ENCODE data around the gene NLRP7. TPM values are rescaled to one million over a fixed set of nuclear protein-coding genes. Genes with fewer than 3 reads are reported as not detected.
A peak's percentile ranks its signal among the peaks of the same experiment; 100 is the strongest.
"Not testable (repeated sequence)": the region's sequence is repeated elsewhere in the genome, so short reads cannot be mapped to it uniquely, and the experiment has no call there.

NLRP7 gene
- total and polyA plus RNA-seq, 5 donors from 2014 or later, result not detected

DNA sequence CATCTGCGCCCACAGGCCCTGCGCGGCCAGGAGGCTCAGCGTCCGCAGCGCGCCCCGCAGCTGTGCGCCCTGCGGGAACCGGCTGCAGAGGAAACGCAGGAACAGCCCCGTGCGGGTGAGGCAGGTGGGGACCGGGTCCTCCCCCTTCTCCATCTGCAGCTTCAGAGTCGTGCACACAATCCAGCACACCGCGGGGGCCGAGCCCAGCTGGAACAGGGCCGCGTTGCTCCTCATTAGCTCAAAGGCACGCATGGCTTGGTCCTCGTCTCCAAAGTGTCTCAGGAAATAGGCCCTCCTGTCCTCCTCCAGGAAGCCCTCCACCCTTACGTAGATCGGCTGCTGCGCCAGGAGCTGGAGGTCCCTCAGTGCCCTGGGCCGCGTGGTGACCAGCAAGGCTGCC is 7.8 kb downstream of the NLRP7 start:
- H3K4me1 Mint-ChIP-seq; ATAC-seq (ENCODE audit: low read depth in 2 of 2); H3K9me3 ChIP-seq (ENCODE audit: control insufficient read depth in 2 of 2, low read length in 2 of 2); H3K4me1 ChIP-seq (ENCODE audit: control insufficient read depth, insufficient read depth, low read length, poor library complexity, severe bottlenecking); H3K36me3 Mint-ChIP-seq; H3K27ac Mint-ChIP-seq; H3K9me3 Mint-ChIP-seq; H3K27me3 ChIP-seq (ENCODE audit: control insufficient read depth, insufficient read depth, low read length); H3K36me3 ChIP-seq (ENCODE audit: control insufficient read depth, insufficient read depth, low read length); H3K4me3 ChIP-seq (ENCODE audit: low read depth, low read length); DNase-seq; H3K27me3 Mint-ChIP-seq; H3K27ac ChIP-seq (ENCODE audit: insufficient read depth, low read length, poor library complexity, severe bottlenecking); H3K4me3 Mint-ChIP-seq: not testable (repeated sequence)

GRCh38 chr19:54938906-54939305 is 8.4 kb downstream of the NLRP7 start:
- DNase-seq (no peak), ATAC-seq (ENCODE audit: low read depth in 2 of 2) (no peak)
- Histone ChIP-seq H3K36me3 (ENCODE audit: control insufficient read depth, insufficient read depth, low read length) (no peaks in the 10 kb centered on the region), H3K27me3 (ENCODE audit: control insufficient read depth, insufficient read depth, low read length) (no peaks in the 10 kb centered on the region), H3K4me3 (ENCODE audit: low read depth, low read length) (no peak overlapping the region), H3K4me1 (ENCODE audit: control insufficient read depth, insufficient read depth, low read length, poor library complexity, severe bottlenecking) (no peaks in the 10 kb centered on the region), H3K9me3 (ENCODE audit: control insufficient read depth in 2 of 2, low read length in 2 of 2) (no peaks in the 10 kb centered on the region), H3K27ac (ENCODE audit: insufficient read depth, low read length, poor library complexity, severe bottlenecking) (no peak overlapping the region)
- peaks cover 0 to 2% (median 0%) of the 10 kb centered on the region in 7 donors for H3K9me3 Mint-ChIP-seq
- no peaks in the 10 kb centered on the region for H3K27me3 Mint-ChIP-seq
- peaks cover 0 to 4% (median 2%) of the 10 kb centered on the region in 4 donors for H3K4me1 Mint-ChIP-seq
- no peak overlapping the region for H3K4me3 Mint-ChIP-seq
- no peak overlapping the region for H3K27ac Mint-ChIP-seq
- H3K36me3 Mint-ChIP-seq, result no peaks in the 10 kb centered on the region

GRCh38 chr19:54937926-54938325 is 9.4 kb downstream of the NLRP7 start:
- Histone ChIP-seq H3K4me1 (ENCODE audit: control insufficient read depth, insufficient read depth, low read length, poor library complexity, severe bottlenecking) (no peaks in the 10 kb centered on the region), H3K27ac (ENCODE audit: insufficient read depth, low read length, poor library complexity, severe bottlenecking) (no peak overlapping the region), H3K36me3 (ENCODE audit: control insufficient read depth, insufficient read depth, low read length) (no peaks in the 10 kb centered on the region), H3K27me3 (ENCODE audit: control insufficient read depth, insufficient read depth, low read length) (no peaks in the 10 kb centered on the region), H3K9me3 (ENCODE audit: control insufficient read depth in 2 of 2, low read length in 2 of 2) (no peaks in the 10 kb centered on the region), H3K4me3 (ENCODE audit: low read depth, low read length) (no peak overlapping the region)
- Mint-ChIP-seq H3K27me3 (no peaks in the 10 kb centered on the region), H3K27ac (no peak overlapping the region), H3K9me3 (peaks cover 0 to 2% (median 0%) of the 10 kb centered on the region in 7 donors), H3K4me3 (no peak overlapping the region), H3K4me1 (peaks cover 0 to 4% (median 2%) of the 10 kb centered on the region in 4 donors), H3K36me3 (no peaks in the 10 kb centered on the region)
- peak in 1 of 3 donors; percentile 5 for DNase-seq
- no peak for ATAC-seq (ENCODE audit: low read depth in 2 of 2)

GRCh38 chr19:54928299-54928698 is 19.0 kb downstream of the NLRP7 start:
- no peak overlapping the region for H3K4me3 Mint-ChIP-seq
- Histone ChIP-seq H3K4me1 (ENCODE audit: control insufficient read depth, insufficient read depth, low read length, poor library complexity, severe bottlenecking) (no peaks in the 10 kb centered on the region), H3K9me3 (ENCODE audit: control insufficient read depth in 2 of 2, low read length in 2 of 2) (peaks cover 8 to 16% of the 10 kb centered on the region in 2 experiments), H3K4me3 (ENCODE audit: low read depth, low read length) (no peak overlapping the region), H3K27me3 (ENCODE audit: control insufficient read depth, insufficient read depth, low read length) (no peaks in the 10 kb centered on the region), H3K27ac (ENCODE audit: insufficient read depth, low read length, poor library complexity, severe bottlenecking) (no peak overlapping the region), H3K36me3 (ENCODE audit: control insufficient read depth, insufficient read depth, low read length) (no peaks in the 10 kb centered on the region)
- no peak for ATAC-seq (ENCODE audit: low read depth in 2 of 2)
- H3K27me3 Mint-ChIP-seq, result no peaks in the 10 kb centered on the region
- no peak overlapping the region for H3K27ac Mint-ChIP-seq
- no peaks in the 10 kb centered on the region for H3K4me1 Mint-ChIP-seq
- H3K36me3 Mint-ChIP-seq, result peaks cover 3% of the 10 kb centered on the region
- DNase-seq, result peak in 1 of 3 donors; percentile 2
- peaks cover 2 to 22% (median 7%) of the 10 kb centered on the region in 7 donors for H3K9me3 Mint-ChIP-seq

GRCh38 chr19:54923276-54923675 is 24.1 kb downstream of the NLRP7 start:
- no peaks in the 10 kb centered on the region for H3K27me3 ChIP-seq (ENCODE audit: control insufficient read depth, insufficient read depth, low read length)
- Mint-ChIP-seq H3K9me3 (peaks cover 2 to 16% (median 5%) of the 10 kb centered on the region in 7 donors), H3K36me3 (peaks cover 2% of the 10 kb centered on the region), H3K27ac (peak overlapping the region in 1 of 3 donors; percentile 45), H3K4me3 (no peak overlapping the region), H3K27me3 (peaks cover 9% of the 10 kb centered on the region), H3K4me1 (peaks cover 0 to 2% (median 0%) of the 10 kb centered on the region in 4 donors)
- DNase-seq, result no peak
- ATAC-seq (ENCODE audit: low read depth in 2 of 2), result no peak
- no peak overlapping the region for H3K27ac ChIP-seq (ENCODE audit: insufficient read depth, low read length, poor library complexity, severe bottlenecking)
- H3K4me1 ChIP-seq (ENCODE audit: control insufficient read depth, insufficient read depth, low read length, poor library complexity, severe bottlenecking), result no peaks in the 10 kb centered on the region
- peaks cover 6 to 9% of the 10 kb centered on the region in 2 experiments for H3K9me3 ChIP-seq (ENCODE audit: control insufficient read depth in 2 of 2, low read length in 2 of 2)
- H3K4me3 ChIP-seq (ENCODE audit: low read depth, low read length), result no peak overlapping the region
- no peaks in the 10 kb centered on the region for H3K36me3 ChIP-seq (ENCODE audit: control insufficient read depth, insufficient read depth, low read length)

- Mint-ChIP-seq H3K27ac (peak overlapping the region in 1 of 3 donors; percentile 59), H3K27me3 (peaks cover 11% of the 10 kb centered on the region)
Observed at GRCh38 chr19:54921082-54921481, 26.2 kb downstream of the NLRP7 start.

DNA sequence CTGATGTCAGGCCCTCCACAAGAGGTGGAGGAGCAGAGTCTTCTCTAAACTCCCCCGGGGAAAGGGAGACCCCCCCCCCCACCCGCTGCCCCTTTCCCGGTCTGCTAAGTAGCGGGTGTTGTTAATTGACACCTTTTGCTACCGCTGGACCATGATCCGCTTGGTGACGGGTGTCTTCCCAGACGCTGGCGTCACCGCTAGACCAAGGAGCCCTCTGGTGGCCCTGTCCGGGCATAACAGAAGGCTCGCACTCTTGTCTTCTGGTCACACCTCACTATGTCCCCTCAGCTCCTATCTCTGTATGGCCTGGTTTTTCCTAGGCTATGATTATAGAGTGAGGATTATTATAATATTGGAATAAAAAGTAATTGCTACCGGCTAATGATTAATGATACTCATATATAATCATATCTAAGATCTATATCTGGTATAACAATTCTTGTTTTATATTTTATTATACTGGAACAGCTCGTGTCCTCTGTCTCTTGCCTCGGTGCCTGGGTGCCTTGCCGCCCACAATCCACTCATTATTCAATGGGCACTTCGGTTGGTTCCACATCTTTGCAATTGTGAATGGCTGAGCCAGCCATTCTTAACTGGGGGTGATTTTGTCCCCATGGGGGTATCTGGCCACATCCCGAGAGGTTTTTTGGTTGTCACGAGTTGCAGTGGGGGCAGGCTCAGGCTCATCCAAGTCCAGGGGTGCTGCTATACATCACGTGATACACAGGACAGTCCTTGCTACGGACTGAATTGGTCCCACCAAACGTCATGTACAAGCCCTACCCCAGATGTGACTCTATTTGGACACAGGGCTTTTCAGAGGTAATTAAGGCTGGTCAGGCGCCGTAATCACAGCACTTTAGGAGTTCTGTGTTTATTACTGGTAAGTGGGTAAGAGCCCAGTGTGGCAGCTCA is 27.4 kb downstream of the NLRP7 start:
- not testable (repeated sequence) for H3K4me3 ChIP-seq (ENCODE audit: low read depth, low read length); H3K4me1 ChIP-seq (ENCODE audit: control insufficient read depth, insufficient read depth, low read length, poor library complexity, severe bottlenecking); DNase-seq; H3K4me1 Mint-ChIP-seq; H3K36me3 ChIP-seq (ENCODE audit: control insufficient read depth, insufficient read depth, low read length); H3K9me3 ChIP-seq (ENCODE audit: control insufficient read depth in 2 of 2, low read length in 2 of 2); H3K27me3 ChIP-seq (ENCODE audit: control insufficient read depth, insufficient read depth, low read length); H3K27ac ChIP-seq (ENCODE audit: insufficient read depth, low read length, poor library complexity, severe bottlenecking); H3K4me3 Mint-ChIP-seq; H3K9me3 Mint-ChIP-seq; H3K36me3 Mint-ChIP-seq; ATAC-seq (ENCODE audit: low read depth in 2 of 2); H3K27ac Mint-ChIP-seq
- H3K27me3 Mint-ChIP-seq, result peaks cover 14% of the 10 kb centered on the region

More at GRCh38 chr19:54921082-54921481, 26.2 kb downstream of the NLRP7 start:
- peaks cover 0 to 8% (median 4%) of the 10 kb centered on the region in 7 donors for H3K9me3 Mint-ChIP-seq
- Histone ChIP-seq H3K4me1 (ENCODE audit: control insufficient read depth, insufficient read depth, low read length, poor library complexity, severe bottlenecking) (no peaks in the 10 kb centered on the region), H3K9me3 (ENCODE audit: control insufficient read depth in 2 of 2, low read length in 2 of 2) (no peaks in the 10 kb centered on the region), H3K27ac (ENCODE audit: insufficient read depth, low read length, poor library complexity, severe bottlenecking) (no peak overlapping the region), H3K36me3 (ENCODE audit: control insufficient read depth, insufficient read depth, low read length) (no peaks in the 10 kb centered on the region), H3K27me3 (ENCODE audit: control insufficient read depth, insufficient read depth, low read length) (no peaks in the 10 kb centered on the region), H3K4me3 (ENCODE audit: low read depth, low read length) (no peak overlapping the region)
- no peak overlapping the region for H3K4me3 Mint-ChIP-seq
- peaks cover 0 to 2% (median 0%) of the 10 kb centered on the region in 4 donors for H3K4me1 Mint-ChIP-seq
- no peaks in the 10 kb centered on the region for H3K36me3 Mint-ChIP-seq
- ATAC-seq (ENCODE audit: low read depth in 2 of 2) (no peak), DNase-seq (no peak)

DNA sequence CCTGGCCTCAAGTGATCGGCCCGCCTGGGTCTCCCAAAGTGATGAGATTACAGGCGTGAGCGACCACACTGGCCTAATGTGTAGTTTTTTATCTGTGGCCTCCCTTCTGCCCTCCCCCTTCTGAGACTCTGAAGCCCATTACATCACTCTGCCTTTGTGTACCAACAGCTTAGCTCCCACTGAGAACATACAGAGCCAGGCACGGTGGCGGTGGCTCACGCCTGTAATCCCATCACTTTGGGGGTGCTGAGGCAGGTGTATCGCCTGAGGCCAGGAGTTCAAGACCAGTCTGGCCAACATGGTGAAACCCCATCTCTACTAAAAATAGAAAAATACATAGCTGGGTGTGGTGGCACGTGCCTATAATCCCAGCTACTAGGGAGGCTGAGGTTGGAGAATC is 28.8 kb downstream of the NLRP7 start:
- Mint-ChIP-seq H3K27me3 (peaks cover 14% of the 10 kb centered on the region), H3K27ac (no peak overlapping the region), H3K36me3 (no peaks in the 10 kb centered on the region), H3K4me3 (no peak overlapping the region), H3K9me3 (peaks cover 0 to 4% (median 0%) of the 10 kb centered on the region in 7 donors), H3K4me1 (peaks cover 0 to 2% (median 0%) of the 10 kb centered on the region in 4 donors)
- Histone ChIP-seq H3K9me3 (ENCODE audit: control insufficient read depth in 2 of 2, low read length in 2 of 2) (no peaks in the 10 kb centered on the region), H3K27ac (ENCODE audit: insufficient read depth, low read length, poor library complexity, severe bottlenecking) (no peak overlapping the region), H3K27me3 (ENCODE audit: control insufficient read depth, insufficient read depth, low read length) (no peaks in the 10 kb centered on the region), H3K4me3 (ENCODE audit: low read depth, low read length) (no peak overlapping the region), H3K36me3 (ENCODE audit: control insufficient read depth, insufficient read depth, low read length) (no peaks in the 10 kb centered on the region), H3K4me1 (ENCODE audit: control insufficient read depth, insufficient read depth, low read length, poor library complexity, severe bottlenecking) (no peaks in the 10 kb centered on the region)
- DNase-seq, result no peak
- no peak for ATAC-seq (ENCODE audit: low read depth in 2 of 2)
